H9 (cell line): ENCODE measurements around the gene RRP12. TPM values are rescaled to one million over a fixed set of nuclear protein-coding genes. Genes with fewer than 3 reads are reported as not detected.

Source experiments
- DNase-seq: peaks from one replicate; pipeline ENCODE4 v3.0.0-alpha.2; 2017
- H2AFZ ChIP-seq: one replicate; pipeline ENCODE4 v1.6.1; 2013; ENCODE audit warnings: mild to moderate bottlenecking, low read length, control low read depth, moderate library complexity
- H2AK5ac ChIP-seq: 2 replicates; pipeline ENCODE4 v1.6.1; 2013; ENCODE audit warnings: low read length, control low read depth, mixed read lengths; ENCODE audit not compliant: insufficient read length
- H2BK120ac ChIP-seq: one replicate; pipeline ENCODE4 v1.6.1; 2013; ENCODE audit warnings: low read depth, mild to moderate bottlenecking, low read length, control low read depth, inconsistent platforms; ENCODE audit not compliant: poor library complexity, severe bottlenecking
- H2BK12ac ChIP-seq: 2 replicates; pipeline ENCODE4 v1.6.1; 2013; ENCODE audit warnings: low read length, control low read depth, mixed read lengths, low read depth; ENCODE audit not compliant: insufficient read length
- H2BK15ac ChIP-seq: 2 replicates; pipeline ENCODE4 v1.6.1; 2013; ENCODE audit warnings: low read depth, low read length, control low read depth
- H2BK20ac ChIP-seq: one replicate; pipeline ENCODE4 v1.6.1; 2013; ENCODE audit warnings: low read depth, mild to moderate bottlenecking, low read length, control low read depth, inconsistent platforms; ENCODE audit not compliant: poor library complexity, severe bottlenecking
- H2BK5ac ChIP-seq: 2 replicates; pipeline ENCODE4 v1.6.1; 2013; ENCODE audit warnings: low read length, control low read depth, mixed read lengths; ENCODE audit not compliant: insufficient read length
- H3K14ac ChIP-seq: 2 replicates; pipeline ENCODE4 v1.6.1; 2013; ENCODE audit warnings: low read length, control low read depth; ENCODE audit not compliant: insufficient read depth
- H3K18ac ChIP-seq: 2 replicates; pipeline ENCODE4 v1.6.1; 2013; ENCODE audit warnings: low read depth, mild to moderate bottlenecking, mixed read lengths, low read length, control low read depth; ENCODE audit not compliant: insufficient read length
- H3K23ac ChIP-seq: 2 replicates; pipeline ENCODE4 v1.6.1; 2013; ENCODE audit warnings: low read length, control low read depth, mixed read lengths, low read depth; ENCODE audit not compliant: insufficient read length
- H3K23me2 ChIP-seq: 2 replicates; pipeline ENCODE4 v1.6.1; 2013; ENCODE audit warnings: low read depth, mild to moderate bottlenecking, mixed read lengths, low read length, control low read depth; ENCODE audit not compliant: insufficient read length, poor library complexity, severe bottlenecking
- H3K27ac ChIP-seq: 2 replicates; pipeline ENCODE4 v1.5.1; 2013; ENCODE audit warnings: low read length, control low read depth, mixed read lengths, low read depth; ENCODE audit not compliant: insufficient read length
- H3K27me3 ChIP-seq: 2 replicates; pipeline ENCODE4 v1.6.1; 2013; ENCODE audit warnings: low read length, control low read depth, inconsistent platforms; ENCODE audit not compliant: insufficient read depth
- H3K4ac ChIP-seq: 2 replicates; pipeline ENCODE4 v1.6.1; 2013; ENCODE audit warnings: low read depth, mild to moderate bottlenecking, control low read depth, inconsistent platforms, low read length, moderate library complexity
- H3K4me1 ChIP-seq: 2 replicates; pipeline ENCODE4 v1.6.1; 2013; ENCODE audit warnings: low read length, control low read depth, inconsistent platforms; ENCODE audit not compliant: insufficient read depth
- H3K4me2 ChIP-seq: 2 replicates; pipeline ENCODE4 v1.6.1; 2013; ENCODE audit warnings: low read length, control low read depth, mixed read lengths; ENCODE audit not compliant: insufficient read length, insufficient read depth
- H3K56ac ChIP-seq: 2 replicates; pipeline ENCODE4 v1.6.1; 2013; ENCODE audit warnings: low read depth, mild to moderate bottlenecking, mixed read lengths, low read length, control low read depth; ENCODE audit not compliant: insufficient read length
- H3K79me1 ChIP-seq: 2 replicates; pipeline ENCODE4 v1.6.1; 2013; ENCODE audit warnings: low read depth, mild to moderate bottlenecking, moderate library complexity, low read length, control low read depth, inconsistent platforms; ENCODE audit not compliant: insufficient read depth, poor library complexity, severe bottlenecking
- H3K79me2 ChIP-seq: 2 replicates; pipeline ENCODE4 v1.6.1; 2013; ENCODE audit warnings: low read length, control low read depth, inconsistent platforms; ENCODE audit not compliant: insufficient read depth
- H3K9ac ChIP-seq: 2 replicates; pipeline ENCODE4 v1.6.1; 2013; ENCODE audit warnings: low read length, control low read depth, mixed read lengths; ENCODE audit not compliant: insufficient read length; ENCODE audit errors: extremely low read depth
- H3K9me3 ChIP-seq: one replicate; pipeline ENCODE4 v1.6.1; 2013; ENCODE audit warnings: low read depth, low read length, inconsistent platforms; ENCODE audit not compliant: control insufficient read depth
- H3T11ph ChIP-seq: one replicate; pipeline ENCODE4 v1.6.1; 2013; ENCODE audit warnings: mild to moderate bottlenecking, low read length, control low read depth, inconsistent platforms
- H4K20me1 ChIP-seq: one replicate; pipeline ENCODE4 v1.6.1; 2013; ENCODE audit not compliant: control insufficient read depth, insufficient read length, insufficient read depth
- H4K5ac ChIP-seq: 2 replicates; pipeline ENCODE4 v1.6.1; 2013; ENCODE audit warnings: low read depth, mild to moderate bottlenecking, mixed read lengths, low read length, control low read depth; ENCODE audit not compliant: insufficient read length
- H4K8ac ChIP-seq: replicated peaks from 2 replicates; pipeline ENCODE4 v1.6.1; 2013; ENCODE audit warnings: low read length, control low read depth, mixed read lengths, low read depth; ENCODE audit not compliant: insufficient read length
- H4K91ac ChIP-seq: 2 replicates; pipeline ENCODE4 v1.6.1; 2013; ENCODE audit warnings: low read depth, mild to moderate bottlenecking, moderate library complexity, mixed read lengths, low read length, control low read depth; ENCODE audit not compliant: insufficient read length
- H3K27ac Mint-ChIP-seq, 3 experiments: 2 replicates in 2 of 3; 3 replicates in 1 of 3; pipeline ENCODE4 v1.8.0; 2020 to 2021; ENCODE audit warnings: mixed read lengths in 3 of 3, mild to moderate bottlenecking in 1 of 3, moderate library complexity in 1 of 3
- H3K27me3 Mint-ChIP-seq: 2 replicates; pipeline ENCODE4 v1.8.0; 2021; ENCODE audit warnings: low read depth, mild to moderate bottlenecking, moderate library complexity, mixed read lengths
- H3K36me3 Mint-ChIP-seq, 3 experiments: 2 replicates in 2 of 3; 3 replicates in 1 of 3; pipeline ENCODE4 v1.8.0; 2020 to 2021; ENCODE audit warnings: low read depth in 3 of 3, mixed read lengths in 3 of 3; ENCODE audit not compliant: insufficient read depth in 1 of 3
- H3K4me1 Mint-ChIP-seq, 2 experiments: 2 replicates each; pipeline ENCODE4 v1.8.0; 2020; ENCODE audit warnings: mixed read lengths in 2 of 2
- H3K4me3 Mint-ChIP-seq, 2 experiments: 2 replicates in 1 of 2; 3 replicates in 1 of 2; pipeline ENCODE4 v1.8.0; 2020 to 2021; ENCODE audit warnings: mild to moderate bottlenecking in 2 of 2, mixed read lengths in 2 of 2, moderate library complexity in 1 of 2
- H3K9me3 Mint-ChIP-seq, 2 experiments: 2 replicates in 1 of 2; 3 replicates in 1 of 2; pipeline ENCODE4 v1.8.0; 2020; ENCODE audit warnings: mild to moderate bottlenecking in 2 of 2, mixed read lengths in 2 of 2, moderate library complexity in 1 of 2
- WGBS: extraction: QIAGEN DNeasy Blood & Tissue Kit; methylation state at CpG from one replicate; pipeline ENCODE4 v1.1.7; 2013; ENCODE audit warnings: missing lambda C conversion rate, low lambda C conversion rate, mixed read lengths; ENCODE audit not compliant: insufficient read length; ENCODE audit errors: extremely low coverage; 5-methylcytosine and 5-hydroxymethylcytosine counted together
- total RNA-seq: library from RNA; stranded (reverse); gene quantifications from 2 replicates; pipeline ENCODE4 v1.2.1, GENCODE V29; 2021
- TF ChIP-seq, protein P1 (sequence below): fragments of 200-600 bp; sonication (generic); conservative IDR thresholded peaks from 3 replicates; pipeline ENCODE4 v1.8.0; 2021; ENCODE audit warnings: antibody characterized with exemption, mild to moderate bottlenecking

The RRP12 gene
- total RNA-seq, 1 experiment from 2014 or later, result 71.6 TPM

- DNase-seq, result no peak
These were observed 42.8 kb downstream of the RRP12 start for GRCh38 chr10:97358349-97358748.

More at GRCh38 chr10:97358349-97358748, 42.8 kb downstream of the RRP12 start:
- Histone ChIP-seq H2BK5ac (no peak overlapping the region), H4K91ac (no peak overlapping the region), H2BK120ac (no peak overlapping the region), H3K79me2 (no peaks in the 10 kb centered on the region), H3K23me2 (no peaks in the 10 kb centered on the region), H2BK15ac (no peak overlapping the region), H3K9ac (no peak overlapping the region), H4K8ac (no peak overlapping the region), H3K27me3 (no peaks in the 10 kb centered on the region), H3K27ac (no peak overlapping the region), H3K23ac (no peak overlapping the region), H4K20me1 (no peaks in the 10 kb centered on the region), H4K5ac (no peak overlapping the region), H3K56ac (no peak overlapping the region), H3T11ph (no peak overlapping the region), H3K18ac (no peak overlapping the region), H3K14ac (no peak overlapping the region), H2BK12ac (no peak overlapping the region), H3K4me2 (no peak overlapping the region), H2AFZ (no peak overlapping the region), H3K79me1 (no peaks in the 10 kb centered on the region), H3K9me3 (no peaks in the 10 kb centered on the region), H3K4ac (no peak overlapping the region), H2BK20ac (no peak overlapping the region), H3K4me1 (no peaks in the 10 kb centered on the region), H2AK5ac (no peak overlapping the region)
- Mint-ChIP-seq H3K36me3 (peaks cover 22 to 77% (median 35%) of the 10 kb centered on the region in 3 experiments; a peak in 6 of 7 replicates), H3K9me3 (no peaks in the 10 kb centered on the region), H3K27me3 (no peaks in the 10 kb centered on the region; the same call in 1 of the 2 replicates), H3K4me3 (no peak overlapping the region), H3K27ac (peak overlapping the region in 1 of 3 experiments; percentile 70; a peak in 1 of 7 replicates), H3K4me1 (peaks cover 9 to 12% of the 10 kb centered on the region in 2 experiments)
- TF ChIP-seq, protein P1, sequence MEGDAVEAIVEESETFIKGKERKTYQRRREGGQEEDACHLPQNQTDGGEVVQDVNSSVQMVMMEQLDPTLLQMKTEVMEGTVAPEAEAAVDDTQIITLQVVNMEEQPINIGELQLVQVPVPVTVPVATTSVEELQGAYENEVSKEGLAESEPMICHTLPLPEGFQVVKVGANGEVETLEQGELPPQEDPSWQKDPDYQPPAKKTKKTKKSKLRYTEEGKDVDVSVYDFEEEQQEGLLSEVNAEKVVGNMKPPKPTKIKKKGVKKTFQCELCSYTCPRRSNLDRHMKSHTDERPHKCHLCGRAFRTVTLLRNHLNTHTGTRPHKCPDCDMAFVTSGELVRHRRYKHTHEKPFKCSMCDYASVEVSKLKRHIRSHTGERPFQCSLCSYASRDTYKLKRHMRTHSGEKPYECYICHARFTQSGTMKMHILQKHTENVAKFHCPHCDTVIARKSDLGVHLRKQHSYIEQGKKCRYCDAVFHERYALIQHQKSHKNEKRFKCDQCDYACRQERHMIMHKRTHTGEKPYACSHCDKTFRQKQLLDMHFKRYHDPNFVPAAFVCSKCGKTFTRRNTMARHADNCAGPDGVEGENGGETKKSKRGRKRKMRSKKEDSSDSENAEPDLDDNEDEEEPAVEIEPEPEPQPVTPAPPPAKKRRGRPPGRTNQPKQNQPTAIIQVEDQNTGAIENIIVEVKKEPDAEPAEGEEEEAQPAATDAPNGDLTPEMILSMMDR, result no peak
- no CpG with 5 or more reads among the region's 4 CpGs for WGBS
